HG03558 (cell line): ENCODE results near the gene MORN1.
"Not testable (repeated sequence)": the region's sequence is repeated elsewhere in the genome, so short reads cannot be mapped to it uniquely, and the experiment has no call there.

ENCODE experiments used
- ATAC-seq: cut with Tn5 transposase; IDR thresholded peaks from one replicate; pipeline ENCODE4 v1.9.1; 2021; ENCODE audit warnings: moderate number of reproducible peaks; ENCODE audit not compliant: unreplicated experiment; ENCODE audit errors: extremely low read depth

MORN1 gene

GRCh38 chr1:2391041-2391930, at the start of gene MORN1, which contains the start of gene RER1:
Gene MORN1, minus strand, starts transcription at chr1:2391554. Its CDS starts 21 bp downstream, at chr1:2391533.
Gene RER1, plus strand, starts transcription at chr1:2391841. Its CDS starts 3,950 bp downstream, at chr1:2395791.
- ATAC-seq, result peak; percentile 67

DNA sequence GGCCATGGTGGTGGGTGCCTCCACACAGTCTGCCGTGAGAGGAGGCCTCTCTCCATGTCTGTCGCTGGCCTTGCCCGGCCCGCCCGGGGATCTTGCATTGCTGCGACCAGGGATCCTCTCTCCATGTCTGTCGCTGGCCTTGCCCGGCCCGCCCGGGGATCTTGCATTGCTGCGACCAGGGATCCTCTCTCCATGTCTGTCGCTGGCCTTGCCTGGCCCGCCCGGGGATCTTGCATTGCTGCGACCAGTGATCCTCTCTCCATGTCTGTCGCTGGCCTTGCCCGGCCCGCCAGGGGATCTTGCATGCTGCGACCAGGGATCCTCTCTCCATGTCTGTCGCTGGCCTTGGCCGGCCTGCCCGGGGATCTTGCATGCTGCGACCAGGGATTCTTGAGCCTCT, 49.0 kb upstream of the MORN1 start:
- ATAC-seq, result not testable (repeated sequence)

DNA sequence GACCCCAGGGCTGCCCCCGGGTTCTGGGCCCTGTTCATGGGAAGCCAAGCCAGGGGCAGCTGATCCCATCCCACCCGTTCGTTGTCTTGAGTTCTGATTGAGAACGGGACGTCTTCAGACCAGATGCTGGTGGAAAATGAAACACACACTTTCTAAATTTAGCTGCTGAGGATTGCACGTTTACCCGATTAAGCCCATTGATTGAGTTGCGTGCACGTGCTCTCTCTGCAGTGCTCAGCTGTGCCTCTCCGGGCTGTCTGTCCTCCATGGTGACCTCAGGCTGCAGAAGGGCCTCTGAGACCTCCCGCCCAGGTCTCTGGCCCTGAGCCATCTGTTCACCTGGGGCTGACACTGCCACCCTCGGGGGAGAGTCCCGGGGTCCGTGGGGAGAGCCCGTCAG, 48.0 kb upstream of the MORN1 start:
- ATAC-seq, result no peak

DNA sequence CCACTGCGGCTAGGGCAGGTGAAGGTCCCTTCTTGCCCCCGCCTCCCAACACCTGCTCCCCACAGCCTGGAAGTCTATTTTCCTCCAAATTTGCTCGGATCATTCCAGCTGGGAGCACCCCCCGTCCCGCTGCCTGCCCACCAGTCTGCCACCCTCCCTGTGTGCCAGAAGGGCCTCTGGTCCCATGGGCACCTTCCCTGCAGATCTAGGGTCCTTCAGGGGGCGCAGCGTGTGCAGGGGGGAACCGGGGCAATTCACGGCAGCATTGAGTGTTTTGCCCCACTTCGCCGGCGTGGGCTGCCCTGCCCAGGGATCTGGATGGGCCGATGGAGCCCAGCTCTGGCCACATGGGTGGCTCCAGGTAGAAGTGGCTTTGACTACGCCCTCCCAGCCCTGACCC, 47.3 kb upstream of the MORN1 start:
- no peak for ATAC-seq

DNA sequence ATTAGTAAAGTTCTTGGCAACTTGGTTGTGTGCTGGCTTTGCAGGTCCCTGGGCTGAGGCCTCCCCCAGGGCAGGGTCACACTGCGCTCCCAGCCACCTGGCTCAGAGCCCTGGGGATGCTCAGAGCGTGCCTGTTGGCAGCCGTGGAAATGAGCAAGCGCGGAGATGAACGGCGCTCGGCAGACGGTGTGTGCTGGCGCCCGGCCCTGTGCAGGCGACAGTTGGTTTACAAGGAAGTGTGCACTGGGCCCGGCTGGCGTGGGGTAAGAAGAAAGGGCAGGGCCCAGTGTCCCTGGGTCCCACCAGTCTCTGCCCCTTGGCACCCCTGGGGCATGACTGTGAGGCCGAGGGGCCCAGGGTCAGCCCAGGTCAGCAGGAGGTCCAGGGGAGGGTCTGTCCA, 46.7 kb upstream of the MORN1 start:
- no peak for ATAC-seq

DNA sequence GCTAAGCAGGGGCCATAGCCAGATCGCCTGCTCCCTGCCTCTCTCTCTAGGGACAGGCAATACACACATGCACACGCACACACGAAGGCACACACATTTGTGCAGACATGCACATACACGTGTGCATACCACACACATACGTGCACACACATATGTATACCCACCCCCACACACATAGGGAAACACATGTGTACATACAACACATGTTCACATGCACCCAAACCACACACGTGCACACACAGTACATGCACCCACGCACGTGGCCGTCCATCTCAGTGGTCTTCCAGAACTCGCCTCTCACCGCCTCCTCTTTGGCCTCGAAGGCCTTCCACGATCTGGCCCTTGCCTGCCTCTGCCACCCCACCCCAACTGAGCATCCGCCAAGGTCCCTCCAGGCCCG, 46.3 kb upstream of the MORN1 start:
- ATAC-seq, result no peak

- no peak for ATAC-seq
Observed at GRCh38 chr1:2436876-2437275, 45.5 kb upstream of the MORN1 start.

- ATAC-seq, result no peak
Observed at GRCh38 chr1:2435746-2436355, 44.5 kb upstream of the MORN1 start.

GRCh38 chr1:2435091-2435490, 43.7 kb upstream of the MORN1 start:
- ATAC-seq, result no peak

DNA sequence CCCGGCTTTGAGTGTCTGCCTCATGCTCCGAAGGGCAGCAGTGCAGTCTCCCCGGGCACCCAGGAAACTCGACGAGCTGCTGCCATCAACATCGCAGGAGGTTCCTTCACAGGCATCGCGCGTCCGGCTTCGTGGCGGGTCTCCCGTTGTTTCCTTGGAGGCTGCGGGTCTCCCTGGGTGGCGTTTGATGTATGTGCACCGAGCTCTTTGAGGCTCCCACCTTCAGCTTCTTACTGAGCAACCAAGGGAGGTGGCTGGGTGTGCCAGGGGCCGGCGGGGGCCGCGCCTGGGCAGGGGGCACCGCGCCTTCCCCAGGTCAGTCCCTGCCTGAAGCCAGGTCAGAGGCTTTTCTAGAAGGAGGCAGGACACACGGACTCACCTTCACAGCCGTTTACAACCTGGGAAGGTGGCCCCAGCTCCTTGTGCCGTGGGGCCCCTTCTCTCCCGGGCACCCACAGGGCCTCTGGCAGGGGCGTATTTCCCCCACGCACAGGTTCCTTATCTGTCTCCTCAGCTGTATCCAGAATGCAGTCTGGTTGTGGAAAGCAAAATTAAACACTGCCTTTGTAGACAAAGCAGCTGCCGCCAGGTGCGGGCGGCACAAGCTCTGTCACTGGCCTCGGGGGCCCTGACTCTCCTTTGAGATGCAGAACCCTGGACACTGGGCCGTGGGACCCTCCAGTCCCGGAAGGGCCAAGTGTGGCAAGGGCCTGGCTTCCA, 42.7 kb upstream of the MORN1 start:
- ATAC-seq, result no peak

GRCh38 chr1:2433196-2433595, 41.8 kb upstream of the MORN1 start:
- no peak for ATAC-seq

GRCh38 chr1:2432441-2432844, 41.1 kb upstream of the MORN1 start:
- ATAC-seq, result no peak

GRCh38 chr1:2431518-2431917, 40.2 kb upstream of the MORN1 start:
- no peak for ATAC-seq

DNA sequence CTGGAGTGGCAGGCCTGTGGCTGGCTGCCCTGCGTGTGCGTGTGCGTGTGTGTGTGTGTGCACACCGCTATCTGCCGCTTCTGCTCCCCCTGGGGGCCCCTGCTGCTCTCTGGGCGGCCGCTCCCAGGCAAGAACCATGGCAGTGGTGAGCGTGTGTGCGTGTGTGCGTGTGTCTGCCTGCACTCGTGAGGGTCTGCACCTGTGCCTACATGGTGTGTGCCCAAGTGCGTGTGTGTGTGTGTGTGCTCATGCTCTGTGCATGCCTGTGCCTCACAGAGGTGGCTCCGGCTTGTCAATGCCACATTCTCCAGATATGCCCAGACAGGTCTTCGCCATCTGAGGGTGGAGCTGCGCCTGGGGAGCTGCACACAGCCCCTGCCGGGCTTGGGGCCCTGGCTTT, 39.7 kb upstream of the MORN1 start:
- ATAC-seq, result no peak

DNA sequence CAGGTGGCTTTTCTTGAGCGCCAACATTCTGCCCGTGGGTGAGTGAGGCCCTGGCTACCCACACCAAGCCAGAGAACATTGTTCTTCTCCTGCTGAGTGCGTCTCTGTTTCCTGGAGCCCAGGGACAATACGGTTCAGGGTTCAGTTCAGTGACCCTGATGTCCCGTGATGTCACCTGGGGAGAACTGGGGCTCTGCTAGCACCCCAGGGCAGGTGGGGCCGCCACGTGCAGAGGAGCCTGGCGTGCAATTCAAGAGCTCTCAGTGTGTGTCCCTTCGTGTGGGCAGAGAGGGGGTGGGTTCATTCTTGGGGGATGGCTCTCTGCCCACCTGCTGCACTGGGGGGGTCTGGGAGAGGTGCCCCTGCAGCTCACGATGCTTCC, 39.2 kb upstream of the MORN1 start:
- no peak for ATAC-seq

- no peak for ATAC-seq
Observed at GRCh38 chr1:2429780-2430591, 38.6 kb upstream of the MORN1 start.

- no peak for ATAC-seq
Observed at GRCh38 chr1:2428490-2428889, 37.1 kb upstream of the MORN1 start.

GRCh38 chr1:2427976-2428375, 36.6 kb upstream of the MORN1 start:
- ATAC-seq, result no peak

DNA sequence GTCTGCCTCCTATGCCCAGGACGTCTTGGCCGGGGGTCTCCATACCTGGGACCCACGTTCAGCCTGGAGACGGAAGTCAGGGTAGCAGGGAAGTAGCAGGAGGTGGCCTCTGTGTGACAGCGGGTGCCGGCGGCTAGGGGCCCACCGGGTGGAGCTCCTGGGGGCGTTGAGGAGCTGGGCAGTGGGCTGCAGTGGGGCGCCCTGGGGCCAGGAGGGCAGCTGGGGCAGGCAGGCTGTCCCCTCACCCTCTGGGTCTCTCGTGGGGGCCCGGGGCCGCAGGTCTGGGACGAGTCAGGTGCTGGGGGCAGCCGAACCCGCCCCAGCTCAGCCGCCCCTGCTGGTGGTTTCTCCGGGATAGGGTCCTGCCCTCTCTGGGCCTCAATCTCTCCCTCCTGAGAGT, 35.7 kb upstream of the MORN1 start:
- ATAC-seq, result no peak

DNA sequence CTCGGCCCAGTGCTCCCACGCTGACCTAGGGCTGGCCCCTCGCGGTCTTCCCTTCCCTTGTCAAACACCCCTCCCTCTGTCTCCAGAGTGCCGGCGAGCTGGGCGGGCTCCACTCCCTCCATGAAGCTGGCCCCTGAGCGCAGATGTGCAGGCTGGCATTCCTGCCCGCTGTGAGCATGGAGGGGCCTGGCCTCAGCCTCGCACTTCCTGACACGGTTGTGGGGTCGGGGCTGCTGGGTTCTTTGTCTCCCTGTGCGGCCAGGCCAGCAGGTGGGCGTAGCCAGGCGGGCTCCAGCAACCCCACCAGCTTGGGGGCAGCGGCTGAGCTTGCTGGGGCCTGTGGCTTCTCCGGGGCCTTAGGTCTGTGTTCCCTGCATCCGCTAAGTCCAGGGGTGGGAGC, 35.2 kb upstream of the MORN1 start:
- no peak for ATAC-seq
